Thyroid gland (tissue), 4 donors: Measurements from ENCODE around the gene TMEM233. TPM values are rescaled to one million over a fixed set of nuclear protein-coding genes. Genes with fewer than 3 reads are reported as not detected.

Experiments
- DNase-seq, 2 donors: peaks; one replicate each; pipeline ENCODE4 v3.0.0-alpha.2; 2019
- H3K27ac ChIP-seq, 3 donors: fragments of 200-600 bp; sonication (generic); 1 replicate in 2 of 3; 2 replicates in 1 of 3; pipeline ENCODE4 v1.5.1; 2016 to 2019; ENCODE audit warnings: mild to moderate bottlenecking in 1 of 3, moderate library complexity in 1 of 3
- H3K27me3 ChIP-seq: fragments of 200-600 bp; sonication (generic); one replicate; pipeline ENCODE4 v1.5.1; 2019
- H3K36me3 ChIP-seq, 2 donors: fragments of 200-600 bp; sonication (generic); one replicate each; pipeline ENCODE4 v1.5.1; 2016 to 2019
- H3K4me1 ChIP-seq, 2 donors: fragments of 200-600 bp; sonication (generic); one replicate each; pipeline ENCODE4 v1.5.1; 2017 to 2019
- H3K4me3 ChIP-seq, 3 donors: fragments of 200-600 bp; sonication (generic); replicated peaks in 1 of 3; 1 replicate in 2 of 3; 2 replicates in 1 of 3; pipeline ENCODE4 v1.5.1; 2016; ENCODE audit warnings: mild to moderate bottlenecking in 1 of 3
- H3K9me3 ChIP-seq: fragments of 200-600 bp; sonication (generic); one replicate; pipeline ENCODE4 v1.5.1; 2017
- POLR2A ChIP-seq, 2 donors: fragments of 450-650 bp; IDR thresholded peaks; one replicate each; pipeline ENCODE4 v1.6.1; 2017; ENCODE audit warnings: antibody characterized with exemption in 2 of 2, mild to moderate bottlenecking in 2 of 2, moderate library complexity in 1 of 2
- WGBS, 2 donors: methylation state at CpG; one replicate each; pipeline ENCODE4 v1.1.5; 2017; 5-methylcytosine and 5-hydroxymethylcytosine counted together
- intact Hi-C: fragments of 100-400 bp; cut with DNase I; formaldehyde crosslinking; loops from one replicate; pipeline ENCODE4 v1.15.1; 2023
- total RNA-seq, 4 donors: library from RNA; depleted of rRNA; stranded (reverse); fragments of >200 nt; gene quantifications; one replicate each; pipeline ENCODE4 v1.2.3, GENCODE V29; 2016
- TF ChIP-seq, protein P1 (sequence below), 6 experiments: fragments of 200-600 bp in 3 of 6; fragments of 450-650 bp in 3 of 6; sonication (generic) in 3 of 6; IDR thresholded peaks; one replicate each; pipeline ENCODE4 v1.5.1; 2016 to 2019; ENCODE audit warnings: antibody characterized with exemption in 6 of 6, mild to moderate bottlenecking in 2 of 6, inconsistent platforms in 1 of 6, moderate library complexity in 1 of 6

Gene TMEM233
- total RNA-seq, 4 donors from 2014 or later: 1.3 to 7.9 (median 4.4) TPM

GRCh38 chr12:119661882-119662281 is 68.3 kb downstream of the TMEM233 start:
- 62% methylated on average over 4 of the region's 4 CpGs for WGBS, 2 donors
- Histone ChIP-seq H3K27ac (no peak overlapping the region), H3K9me3 (no peaks in the 10 kb centered on the region), H3K27me3 (no peaks in the 10 kb centered on the region), H3K4me3 (no peak overlapping the region), H3K4me1 (peaks cover under 1 to 2% of the 10 kb centered on the region in 2 donors), H3K36me3 (no peaks in the 10 kb centered on the region)
- intact Hi-C loops: loop anchor here (5.0 kb wide), 1 partner anchor 120 kb away; no protein-coding TSS in a partner anchor
- no peak for TF ChIP-seq POLR2A (IDR thresholded peaks at IDR 0.05)
- TF ChIP-seq, protein P1, sequence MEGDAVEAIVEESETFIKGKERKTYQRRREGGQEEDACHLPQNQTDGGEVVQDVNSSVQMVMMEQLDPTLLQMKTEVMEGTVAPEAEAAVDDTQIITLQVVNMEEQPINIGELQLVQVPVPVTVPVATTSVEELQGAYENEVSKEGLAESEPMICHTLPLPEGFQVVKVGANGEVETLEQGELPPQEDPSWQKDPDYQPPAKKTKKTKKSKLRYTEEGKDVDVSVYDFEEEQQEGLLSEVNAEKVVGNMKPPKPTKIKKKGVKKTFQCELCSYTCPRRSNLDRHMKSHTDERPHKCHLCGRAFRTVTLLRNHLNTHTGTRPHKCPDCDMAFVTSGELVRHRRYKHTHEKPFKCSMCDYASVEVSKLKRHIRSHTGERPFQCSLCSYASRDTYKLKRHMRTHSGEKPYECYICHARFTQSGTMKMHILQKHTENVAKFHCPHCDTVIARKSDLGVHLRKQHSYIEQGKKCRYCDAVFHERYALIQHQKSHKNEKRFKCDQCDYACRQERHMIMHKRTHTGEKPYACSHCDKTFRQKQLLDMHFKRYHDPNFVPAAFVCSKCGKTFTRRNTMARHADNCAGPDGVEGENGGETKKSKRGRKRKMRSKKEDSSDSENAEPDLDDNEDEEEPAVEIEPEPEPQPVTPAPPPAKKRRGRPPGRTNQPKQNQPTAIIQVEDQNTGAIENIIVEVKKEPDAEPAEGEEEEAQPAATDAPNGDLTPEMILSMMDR (IDR thresholded peaks at IDR 0.05): no peak
- no peak for DNase-seq

- intact Hi-C loops: loop anchor here (5.0 kb wide), 1 partner anchor 118 kb away; no protein-coding TSS in a partner anchor
- no peaks in the 10 kb centered on the region for H3K27me3 ChIP-seq
- TF ChIP-seq, protein P1 (IDR thresholded peaks at IDR 0.05): no peak
- no peak for TF ChIP-seq POLR2A (IDR thresholded peaks at IDR 0.05)
- no peak for DNase-seq
- no peak overlapping the region for H3K4me3 ChIP-seq
- peaks cover 8 to 15% of the 10 kb centered on the region in 2 donors for H3K4me1 ChIP-seq
- H3K27ac ChIP-seq: no peak overlapping the region
- no peaks in the 10 kb centered on the region for H3K36me3 ChIP-seq
- H3K9me3 ChIP-seq: no peaks in the 10 kb centered on the region
- 91 to 100% methylated on average over 1 of the region's 1 CpG for WGBS, 2 donors
These were observed 71.1 kb downstream of the TMEM233 start for GRCh38 chr12:119664642-119665041.

- intact Hi-C loops: no loop called here
- H3K4me1 ChIP-seq: peaks cover 15 to 16% of the 10 kb centered on the region in 2 donors
- TF ChIP-seq, protein P1 (IDR thresholded peaks at IDR 0.05): no peak
- no peak for TF ChIP-seq POLR2A (IDR thresholded peaks at IDR 0.05)
- H3K27ac ChIP-seq: no peak overlapping the region
- H3K9me3 ChIP-seq: no peaks in the 10 kb centered on the region
- no peak for DNase-seq
- H3K27me3 ChIP-seq: no peaks in the 10 kb centered on the region
- H3K36me3 ChIP-seq: no peaks in the 10 kb centered on the region
- H3K4me3 ChIP-seq: no peak overlapping the region
- WGBS, 2 donors: 94% methylated on average over 4 of the region's 4 CpGs
These were observed 71.8 kb downstream of the TMEM233 start for GRCh38 chr12:119665164-119665929.

GRCh38 chr12:119666226-119666795 is 72.7 kb downstream of the TMEM233 start:
- H3K36me3 ChIP-seq: no peaks in the 10 kb centered on the region
- no peaks in the 10 kb centered on the region for H3K27me3 ChIP-seq
- intact Hi-C loops: no loop called here
- no peak overlapping the region for H3K27ac ChIP-seq
- DNase-seq: no peak
- 75 to 90% methylated on average over 2 of the region's 2 CpGs for WGBS, 2 donors
- H3K9me3 ChIP-seq: no peaks in the 10 kb centered on the region
- TF ChIP-seq, protein P1 (IDR thresholded peaks at IDR 0.05): no peak
- no peak for TF ChIP-seq POLR2A (IDR thresholded peaks at IDR 0.05)
- no peak overlapping the region for H3K4me3 ChIP-seq
- peaks cover 15 to 22% of the 10 kb centered on the region in 2 donors for H3K4me1 ChIP-seq
